K562 (cell line): ENCODE results near the gene FRMD4A. TPM values are rescaled to one million over a fixed set of nuclear protein-coding genes. Genes with fewer than 3 reads are reported as not detected.

Source experiments
- polyA plus RNA-seq, 8 experiments: library from polyadenylated mRNA; depleted of rRNA in 4 of 8; stranded (reverse) in 5 of 8; unstranded in 3 of 8; fragments of >200 nt; fragmentation: Nextera tagmentation in 2 of 8; fragmentation: Illumina TruSeq in 1 of 8; extraction: Ambion mirVana in 2 of 8; extraction: Trizol in 1 of 8; gene quantifications; 2 replicates each; pipeline versions ENCODE4 v1.2.1 to v1.2.3, GENCODE V29; 2011 to 2014; ENCODE audit warnings: inconsistent platforms in 1 of 8, missing spikeins in 1 of 8
- total RNA-seq, 7 experiments: library from RNA; depleted of rRNA in 6 of 7; stranded (reverse); fragments of >200 nt in 6 of 7; fragmentation: Illumina TruSeq in 2 of 7; extraction: Trizol in 2 of 7; gene quantifications; 2 replicates each; pipeline versions ENCODE4 v1.2.1 to v1.2.3, GENCODE V29; 2011 to 2021; ENCODE audit warnings: low replicate concordance in 1 of 7
- TF ChIP-seq, protein P1 (sequence below): fragments of 450-650 bp; IDR thresholded peaks from 2 replicates; pipeline ENCODE4 v1.6.1; 2016; ENCODE audit warnings: low read depth

FRMD4A gene
- total and polyA plus RNA-seq, 9 of the 15 experiments (the other 6 are each of a cell fraction or from before 2014, with no cell fraction given) = 0.80 to 5.2 (median 3.0) TPM

DNA sequence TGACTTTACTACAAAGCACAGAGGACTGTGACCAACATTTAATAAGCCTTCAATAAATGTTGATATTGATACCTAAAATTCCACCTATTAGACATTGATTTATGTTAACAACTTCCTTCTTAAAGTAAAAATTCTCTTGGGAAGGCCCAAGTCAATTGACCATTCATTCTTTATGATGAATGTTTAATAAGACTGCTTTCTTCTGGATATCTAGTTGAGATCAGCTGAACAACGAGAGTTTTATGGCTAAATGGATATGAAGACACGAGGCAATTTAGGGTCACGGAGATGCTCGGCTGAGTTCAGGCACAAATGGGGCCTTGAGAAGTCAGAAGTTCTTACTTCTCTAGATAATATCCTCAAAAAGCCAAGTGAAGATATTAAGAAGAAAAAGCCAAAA lies 258.8 kb downstream of the FRMD4A start (continued):
- TF ChIP-seq, protein P1, sequence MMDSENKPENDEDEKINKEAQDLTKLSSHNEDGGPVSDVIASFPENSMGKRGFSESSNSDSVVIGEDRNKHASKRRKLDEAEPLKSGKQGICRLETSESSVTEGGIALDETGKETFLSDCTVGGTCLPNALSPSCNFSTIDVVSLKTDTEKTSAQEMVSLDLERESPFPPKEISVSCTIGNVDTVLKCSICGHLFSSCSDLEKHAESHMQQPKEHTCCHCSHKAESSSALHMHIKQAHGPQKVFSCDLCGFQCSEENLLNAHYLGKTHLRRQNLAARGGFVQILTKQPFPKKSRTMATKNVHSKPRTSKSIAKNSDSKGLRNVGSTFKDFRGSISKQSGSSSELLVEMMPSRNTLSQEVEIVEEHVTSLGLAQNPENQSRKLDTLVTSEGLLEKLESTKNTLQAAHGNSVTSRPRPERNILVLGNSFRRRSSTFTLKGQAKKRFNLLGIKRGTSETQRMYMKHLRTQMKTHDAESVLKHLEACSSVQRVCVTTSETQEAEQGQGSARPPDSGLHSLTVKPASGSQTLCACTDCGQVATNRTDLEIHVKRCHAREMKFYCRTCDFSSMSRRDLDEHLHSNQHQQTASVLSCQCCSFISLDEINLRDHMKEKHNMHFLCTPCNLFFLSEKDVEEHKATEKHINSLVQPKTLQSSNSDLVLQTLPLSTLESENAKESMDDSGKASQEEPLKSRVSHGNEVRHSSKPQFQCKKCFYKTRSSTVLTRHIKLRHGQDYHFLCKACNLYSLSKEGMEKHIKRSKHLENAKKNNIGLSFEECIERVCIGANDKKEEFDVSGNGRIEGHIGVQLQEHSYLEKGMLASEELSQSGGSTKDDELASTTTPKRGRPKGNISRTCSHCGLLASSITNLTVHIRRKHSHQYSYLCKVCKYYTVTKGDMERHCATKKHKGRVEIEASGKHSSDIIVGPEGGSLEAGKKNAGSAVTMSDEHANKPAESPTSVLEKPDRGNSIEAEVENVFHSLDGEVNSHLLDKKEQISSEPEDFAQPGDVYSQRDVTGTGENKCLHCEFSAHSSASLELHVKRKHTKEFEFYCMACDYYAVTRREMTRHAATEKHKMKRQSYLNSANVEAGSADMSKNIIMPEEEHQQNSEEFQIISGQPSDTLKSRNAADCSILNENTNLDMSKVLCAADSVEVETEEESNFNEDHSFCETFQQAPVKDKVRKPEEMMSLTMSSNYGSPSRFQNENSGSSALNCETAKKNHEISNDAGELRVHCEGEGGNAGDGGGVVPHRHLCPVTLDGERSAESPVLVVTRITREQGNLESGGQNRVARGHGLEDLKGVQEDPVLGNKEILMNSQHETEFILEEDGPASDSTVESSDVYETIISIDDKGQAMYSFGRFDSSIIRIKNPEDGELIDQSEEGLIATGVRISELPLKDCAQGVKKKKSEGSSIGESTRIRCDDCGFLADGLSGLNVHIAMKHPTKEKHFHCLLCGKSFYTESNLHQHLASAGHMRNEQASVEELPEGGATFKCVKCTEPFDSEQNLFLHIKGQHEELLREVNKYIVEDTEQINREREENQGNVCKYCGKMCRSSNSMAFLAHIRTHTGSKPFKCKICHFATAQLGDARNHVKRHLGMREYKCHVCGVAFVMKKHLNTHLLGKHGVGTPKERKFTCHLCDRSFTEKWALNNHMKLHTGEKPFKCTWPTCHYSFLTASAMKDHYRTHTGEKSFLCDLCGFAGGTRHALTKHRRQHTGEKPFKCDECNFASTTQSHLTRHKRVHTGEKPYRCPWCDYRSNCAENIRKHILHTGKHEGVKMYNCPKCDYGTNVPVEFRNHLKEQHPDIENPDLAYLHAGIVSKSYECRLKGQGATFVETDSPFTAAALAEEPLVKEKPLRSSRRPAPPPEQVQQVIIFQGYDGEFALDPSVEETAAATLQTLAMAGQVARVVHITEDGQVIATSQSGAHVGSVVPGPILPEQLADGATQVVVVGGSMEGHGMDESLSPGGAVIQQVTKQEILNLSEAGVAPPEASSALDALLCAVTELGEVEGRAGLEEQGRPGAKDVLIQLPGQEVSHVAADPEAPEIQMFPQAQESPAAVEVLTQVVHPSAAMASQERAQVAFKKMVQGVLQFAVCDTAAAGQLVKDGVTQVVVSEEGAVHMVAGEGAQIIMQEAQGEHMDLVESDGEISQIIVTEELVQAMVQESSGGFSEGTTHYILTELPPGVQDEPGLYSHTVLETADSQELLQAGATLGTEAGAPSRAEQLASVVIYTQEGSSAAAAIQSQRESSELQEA = no peak
